GM19324 (cell line): ENCODE data around the gene UBE2H.
"Not testable (repeated sequence)": the region's sequence is repeated elsewhere in the genome, so short reads cannot be mapped to it uniquely, and the experiment has no call there.

ENCODE experiments used
- ATAC-seq: cut with Tn5 transposase; IDR thresholded peaks from one replicate; pipeline ENCODE4 v1.9.1; 2021; ENCODE audit warnings: mild to moderate bottlenecking, moderate library complexity; ENCODE audit not compliant: unreplicated experiment, low FRiP score

Gene UBE2H

DNA sequence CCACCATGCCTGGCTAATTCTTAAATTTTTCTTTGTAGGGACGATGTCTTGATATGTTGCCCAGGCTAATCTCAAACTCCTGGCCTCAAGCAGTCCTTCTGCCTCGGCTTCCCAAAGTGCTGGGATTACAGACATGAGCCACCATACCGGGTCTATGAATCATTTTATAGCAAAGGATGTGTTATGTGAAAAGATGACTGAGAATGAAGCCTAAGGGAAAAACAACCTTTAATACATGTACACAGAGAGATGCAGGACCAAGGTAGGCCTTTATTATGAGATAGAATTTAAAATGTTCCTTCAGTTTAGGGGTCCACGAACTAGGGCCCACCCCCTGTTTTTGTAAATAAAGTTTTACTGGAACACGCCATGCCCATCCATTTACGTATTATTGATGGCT is 41.0 kb downstream of the UBE2H start:
- ATAC-seq, result no peak

DNA sequence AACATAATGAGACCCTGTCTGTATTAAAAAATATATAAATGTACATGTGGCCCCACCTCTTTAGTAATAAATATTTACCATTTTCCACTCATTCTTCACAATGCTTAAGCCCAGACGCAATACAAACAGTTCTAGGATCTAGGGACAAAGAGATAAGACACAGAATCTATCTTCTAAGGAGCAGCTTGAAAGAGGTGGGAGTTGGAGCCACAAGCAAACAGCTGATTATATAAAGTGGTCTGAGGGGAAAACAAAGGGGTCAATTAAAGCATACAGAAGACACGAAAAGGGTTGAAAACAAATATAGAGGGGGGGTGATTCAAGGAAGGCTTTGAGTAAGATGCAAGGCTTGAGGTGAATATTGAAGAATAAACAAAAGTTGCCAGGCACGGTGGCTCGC is 43.1 kb downstream of the UBE2H start:
- no peak for ATAC-seq

DNA sequence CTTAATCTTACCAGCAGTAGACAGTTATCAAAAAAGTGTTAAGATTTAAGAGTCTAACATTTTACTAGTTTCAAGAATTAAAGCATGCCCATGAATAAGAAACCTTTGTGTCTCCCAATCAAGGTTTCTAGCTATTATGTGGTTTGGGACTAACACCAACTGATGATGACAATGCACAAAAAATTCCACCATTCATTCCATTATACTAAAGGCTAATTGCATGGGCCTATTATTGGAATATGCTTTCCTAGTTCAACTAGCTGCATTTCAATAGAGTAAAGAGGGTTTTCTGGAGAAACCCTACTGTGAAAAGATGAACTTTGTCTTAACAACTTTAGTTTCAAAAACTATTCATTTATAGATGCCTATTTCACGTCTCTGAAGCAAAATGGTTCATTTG is 44.6 kb downstream of the UBE2H start:
- ATAC-seq, result no peak

DNA sequence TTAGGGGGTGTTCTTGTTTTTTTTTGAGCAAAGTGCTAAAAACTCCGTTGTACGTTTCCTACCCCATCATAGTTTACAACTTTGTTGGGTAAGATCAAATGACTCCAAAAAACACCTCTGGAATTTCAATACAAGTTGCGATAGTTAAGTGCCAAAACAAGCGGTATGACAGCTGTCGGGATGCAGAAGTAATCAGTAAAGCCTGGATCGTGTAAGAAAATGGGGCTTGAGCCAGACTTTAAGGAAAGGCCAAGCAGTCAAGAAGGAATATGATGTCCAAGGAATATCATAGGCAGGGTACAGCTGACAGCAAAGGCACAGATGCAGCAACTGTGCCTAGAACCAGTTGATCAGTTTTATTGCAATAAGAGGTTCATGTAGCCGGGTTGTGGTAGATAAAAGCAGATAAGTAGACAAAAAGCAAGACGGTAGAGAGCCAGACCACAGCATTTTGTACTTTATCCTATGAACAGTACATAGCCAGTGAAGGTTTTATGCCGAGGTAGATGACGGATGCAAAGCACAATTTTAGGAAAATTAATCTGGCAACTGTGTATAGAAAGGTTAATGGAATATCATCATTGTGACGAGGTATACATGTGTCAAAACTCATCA is 45.5 kb downstream of the UBE2H start:
- no peak for ATAC-seq

DNA sequence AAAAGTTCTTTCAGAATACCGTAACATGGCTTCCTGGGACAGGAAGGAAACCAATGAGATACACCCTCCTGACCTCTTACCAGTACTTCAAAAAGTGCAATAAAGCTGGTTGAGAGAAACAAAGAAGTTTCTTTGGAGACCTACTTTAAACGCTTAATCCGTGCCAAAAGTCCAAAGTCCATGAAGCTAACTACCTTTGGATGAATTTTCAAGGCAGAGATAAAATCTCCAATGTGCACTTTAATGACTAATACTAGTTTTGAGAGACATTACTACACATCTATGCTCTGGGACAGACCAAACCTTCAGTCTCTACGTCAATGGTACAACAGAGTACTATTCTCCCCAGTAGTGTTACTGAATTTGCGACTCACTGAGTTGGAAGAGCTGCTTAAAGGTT is 46.1 kb downstream of the UBE2H start:
- no peak for ATAC-seq

DNA sequence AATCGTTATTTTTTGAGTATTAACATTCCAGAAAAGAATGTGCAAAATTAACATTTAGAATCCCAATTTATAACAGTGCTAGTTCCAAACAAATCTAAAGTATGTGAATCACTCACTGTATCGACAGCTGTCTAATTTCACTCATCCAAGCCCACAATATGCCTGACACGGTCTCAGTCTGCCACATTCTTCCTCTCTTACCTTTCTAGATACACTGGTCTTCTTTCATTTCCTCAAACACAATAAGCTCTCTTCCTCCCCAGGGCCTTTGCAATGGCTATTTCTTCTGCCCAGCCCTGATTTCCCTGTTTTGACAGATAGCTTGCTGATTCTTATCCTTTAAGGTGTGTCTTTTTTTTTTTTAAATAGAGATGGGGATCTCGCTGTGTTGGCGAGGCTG is 48.8 kb downstream of the UBE2H start:
- no peak for ATAC-seq

DNA sequence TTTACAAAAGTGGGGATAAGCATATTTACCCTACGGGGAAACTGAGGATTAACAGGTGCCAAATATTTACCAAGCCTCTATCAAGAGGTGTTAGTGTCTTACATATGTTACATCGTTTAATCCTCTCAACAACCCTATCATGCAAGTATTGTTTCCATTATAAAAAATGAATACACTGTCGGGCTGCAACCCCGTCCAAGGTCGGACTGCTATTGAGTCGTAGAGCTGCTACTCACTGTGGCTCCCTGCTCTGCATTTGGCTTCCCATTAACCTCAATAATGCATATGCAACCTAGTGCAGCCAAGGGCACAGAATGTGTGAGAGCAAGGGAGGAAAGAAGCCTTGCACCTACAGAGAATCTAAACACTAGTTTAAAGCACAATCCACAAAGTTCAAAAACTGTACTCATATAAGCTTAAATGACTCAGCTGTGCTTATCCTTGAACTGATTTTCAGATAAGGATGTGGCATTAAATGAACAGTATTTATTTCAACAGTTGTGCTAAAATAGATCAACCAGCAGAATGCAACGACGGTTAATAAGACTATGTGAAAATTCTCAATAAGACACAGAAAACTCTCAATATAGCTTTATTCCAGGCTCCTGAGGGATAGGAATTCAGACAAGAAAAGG is 49.9 kb downstream of the UBE2H start:
- no peak for ATAC-seq

DNA sequence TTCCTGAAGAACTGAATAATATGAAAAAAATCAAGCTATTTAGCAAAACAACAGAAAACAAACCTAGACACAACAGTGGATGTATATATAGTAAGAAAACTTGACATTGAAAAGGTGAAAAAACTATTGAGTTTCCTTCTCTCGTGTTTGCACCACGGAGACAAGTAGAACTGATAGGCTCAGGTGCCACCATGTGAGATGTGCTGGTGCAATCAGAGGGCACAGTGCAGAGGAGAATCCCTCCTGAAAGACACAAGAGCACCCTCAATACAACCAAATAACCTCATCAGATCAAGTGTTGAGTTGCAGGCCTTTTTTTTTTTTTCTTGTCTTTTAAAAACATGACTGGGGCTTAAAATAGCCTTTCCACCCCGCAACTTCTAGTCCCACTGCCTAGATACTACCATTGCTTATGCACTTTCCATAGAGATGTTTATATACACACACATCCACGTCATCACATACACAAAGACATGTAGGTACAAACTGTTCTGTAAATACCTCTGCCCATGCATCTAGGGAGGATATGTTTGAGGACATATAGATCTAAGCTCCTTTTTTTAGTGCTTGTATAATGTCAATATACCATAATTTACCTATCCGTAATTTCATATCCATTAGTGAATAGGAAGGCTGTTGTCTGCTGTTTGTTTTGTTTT is 54.1 kb downstream of the UBE2H start:
- ATAC-seq, result no peak

DNA sequence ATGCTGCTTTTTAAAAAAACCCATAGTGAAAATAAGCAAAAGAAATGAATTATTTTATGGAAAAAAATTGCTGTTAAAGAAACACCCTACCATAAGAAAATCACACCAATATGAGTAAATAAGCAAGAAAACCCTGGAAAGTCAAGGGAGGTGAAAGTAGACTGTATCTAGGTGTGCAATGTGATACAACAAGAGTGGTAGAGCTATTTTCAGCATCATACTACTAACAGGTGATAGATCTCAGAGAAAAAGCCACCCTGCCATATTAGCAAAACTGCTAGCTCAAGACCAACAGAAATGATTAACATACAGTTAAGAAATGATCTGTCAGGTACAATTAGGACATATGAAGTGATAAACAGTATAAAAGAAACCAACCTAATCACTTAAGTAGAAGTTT is 54.8 kb downstream of the UBE2H start:
- ATAC-seq, result no peak

DNA sequence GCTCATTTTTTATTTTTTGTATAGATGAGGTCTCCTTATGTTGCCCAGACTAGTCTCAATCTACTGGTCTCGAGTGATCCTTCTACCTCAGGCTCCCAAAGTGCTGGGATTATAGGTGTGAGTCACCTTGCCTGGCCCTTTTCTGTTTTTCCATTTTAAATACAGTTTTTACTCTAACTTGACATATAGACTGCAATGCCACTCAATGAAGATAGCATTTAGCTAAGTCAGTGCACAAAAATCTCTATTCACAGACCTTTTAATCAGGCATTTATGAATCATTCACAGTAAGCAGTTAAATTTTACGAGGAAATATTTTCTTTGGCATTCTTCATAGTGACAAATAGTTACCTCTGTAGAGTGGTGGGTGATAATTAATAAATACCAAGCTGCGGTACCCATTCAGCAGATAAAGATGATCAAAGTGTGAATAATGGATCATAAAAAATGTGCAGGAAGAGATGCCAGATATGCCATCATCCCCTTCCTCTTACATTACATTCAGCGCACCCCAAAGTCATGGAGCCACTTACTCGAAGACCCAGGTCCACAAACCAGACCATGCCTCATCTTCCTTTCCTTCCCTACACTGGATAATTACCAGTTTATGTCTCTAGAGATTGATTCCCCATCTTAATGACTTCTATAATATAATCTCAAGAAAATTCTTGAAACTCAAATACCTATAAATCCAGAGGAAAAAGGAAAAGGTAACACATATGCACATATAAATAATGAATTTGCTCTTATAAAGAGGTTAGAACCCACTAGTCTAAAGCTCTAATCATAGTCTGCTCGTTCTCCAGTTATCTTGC is 56.0 kb downstream of the UBE2H start:
- ATAC-seq, result no peak

DNA sequence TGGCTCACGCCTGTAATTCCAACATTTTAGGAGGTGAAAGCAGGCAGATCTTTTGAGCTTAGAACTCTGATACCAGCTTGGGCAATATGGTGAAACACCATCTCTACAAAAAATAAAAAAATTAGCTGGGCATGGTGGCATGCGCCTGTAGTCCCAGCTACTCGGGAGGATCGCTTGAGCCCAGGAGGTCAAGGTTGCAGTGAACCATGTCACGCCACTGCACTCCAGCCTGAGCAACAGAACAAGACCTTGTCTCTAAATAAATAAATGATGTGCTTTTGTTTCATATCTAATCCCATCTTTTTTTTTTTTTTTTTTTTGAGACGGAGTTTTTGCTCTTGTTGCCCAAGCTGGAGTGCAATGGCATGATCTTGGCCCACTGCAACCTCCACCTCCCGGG is 58.6 kb downstream of the UBE2H start:
- not testable (repeated sequence) for ATAC-seq

DNA sequence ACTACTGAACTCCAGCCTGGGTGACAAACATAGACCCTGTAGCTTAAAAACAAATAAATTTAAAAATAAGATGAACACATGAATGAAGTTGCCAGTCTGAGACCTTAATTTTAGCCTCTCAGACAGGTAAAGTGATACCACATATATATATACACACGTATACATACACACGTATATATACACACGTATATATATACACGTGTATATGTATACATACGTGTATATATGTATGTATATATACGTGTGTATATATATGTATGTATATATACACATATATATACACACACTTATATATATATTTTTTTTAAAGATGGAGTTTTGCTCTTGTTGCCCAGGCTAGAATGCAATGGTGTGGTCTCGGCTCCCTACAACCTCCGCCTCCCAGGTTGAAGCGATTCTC is 62.7 kb downstream of the UBE2H start:
- no peak for ATAC-seq

DNA sequence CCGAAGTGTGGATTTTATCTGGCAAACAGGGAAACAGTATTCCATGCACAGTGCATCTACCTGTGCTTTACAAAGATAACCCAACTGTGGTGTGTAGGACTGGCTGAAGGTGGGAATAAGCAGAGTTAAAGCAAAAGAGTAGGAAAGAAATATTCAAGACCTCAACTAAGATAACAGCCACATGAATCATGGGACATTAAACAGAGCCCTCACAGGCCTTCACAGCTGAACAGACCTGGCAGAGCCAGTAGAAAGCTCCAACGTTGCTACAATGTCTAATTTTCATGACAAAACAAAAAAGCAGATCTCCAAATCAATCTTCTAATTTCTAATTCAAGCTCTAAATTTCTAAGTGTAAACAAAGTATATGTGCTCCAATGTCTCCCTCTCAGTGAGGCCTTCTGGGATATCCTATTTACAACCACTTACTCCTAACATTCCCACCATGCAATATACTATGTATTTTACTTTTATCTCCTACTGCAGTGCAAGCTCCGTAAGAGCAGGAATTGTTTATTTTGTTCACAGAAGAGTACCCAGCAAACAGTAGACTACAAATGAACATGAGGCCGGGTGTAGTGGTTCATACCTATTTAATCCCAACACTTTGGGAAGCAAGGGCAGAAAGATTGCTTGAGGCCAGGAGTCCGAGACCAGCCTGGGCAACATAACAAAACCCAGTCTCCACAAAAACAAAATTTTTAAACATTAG is 63.5 kb downstream of the UBE2H start:
- no peak for ATAC-seq

DNA sequence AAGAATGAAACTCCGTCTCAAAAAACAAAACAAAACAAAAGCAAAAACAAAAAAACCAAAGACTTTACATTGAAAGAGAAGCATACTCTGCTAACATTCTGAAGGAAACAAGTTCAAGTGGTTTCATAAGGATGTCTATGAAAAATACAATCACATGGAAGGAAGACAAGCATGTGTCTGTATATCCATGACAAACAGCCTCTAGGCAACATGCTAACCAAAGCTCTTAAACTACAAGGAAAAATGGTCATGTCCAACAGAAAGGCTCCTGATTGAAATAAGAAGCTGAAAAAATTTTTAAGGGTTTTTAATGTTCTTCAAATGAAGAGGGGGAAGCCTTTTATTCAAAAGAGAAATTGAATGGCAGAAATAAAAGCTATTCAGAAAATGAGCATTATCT is 64.9 kb downstream of the UBE2H start:
- ATAC-seq, result no peak

DNA sequence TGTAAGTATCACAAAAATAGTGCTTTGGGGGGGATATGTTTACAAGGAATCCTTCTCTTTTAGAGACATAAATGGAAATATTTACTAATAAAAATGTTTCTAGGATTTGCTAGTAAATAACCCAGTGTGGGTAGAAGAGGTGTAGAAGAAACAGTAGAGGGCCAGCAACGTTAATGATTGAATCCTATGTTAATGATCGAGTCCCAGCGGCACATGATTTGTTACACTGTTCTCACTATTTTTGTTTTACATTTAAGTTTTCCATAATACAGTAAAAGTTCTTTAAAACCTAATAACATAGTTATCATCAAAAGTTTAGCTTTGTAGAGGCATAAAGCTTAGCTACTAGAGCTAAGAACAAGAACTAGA is 66.0 kb downstream of the UBE2H start:
- ATAC-seq, result no peak

DNA sequence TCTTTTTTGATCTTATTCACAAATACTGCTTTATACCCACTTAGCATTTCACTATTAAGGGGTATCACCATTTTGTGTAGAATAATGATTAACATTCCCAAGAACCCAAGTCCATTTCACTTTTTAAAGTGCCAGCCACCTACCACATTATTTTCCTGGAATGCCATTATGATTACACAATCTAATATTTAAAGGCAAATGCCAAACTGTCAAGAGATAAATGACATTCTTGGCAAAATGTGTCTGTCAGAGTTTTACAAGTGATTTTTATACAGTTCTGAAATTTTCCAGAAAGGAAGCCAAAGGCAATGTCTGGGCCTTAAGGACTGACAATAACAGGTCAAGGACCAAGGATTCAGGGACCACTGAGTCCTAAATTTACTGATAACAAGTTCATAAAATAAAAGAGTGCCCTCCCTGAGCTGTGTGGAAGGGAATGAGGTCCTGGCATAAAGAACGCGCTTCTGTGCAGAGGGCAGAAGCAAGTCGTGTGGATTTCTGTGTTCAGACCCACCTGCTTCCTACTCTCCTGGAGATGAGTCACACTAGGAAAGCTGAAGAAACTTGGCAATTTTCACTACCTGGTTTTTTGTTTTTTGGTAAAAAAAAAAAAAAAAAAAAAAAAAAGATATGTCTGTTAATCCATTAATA is 66.5 kb downstream of the UBE2H start:
- ATAC-seq, result no peak

DNA sequence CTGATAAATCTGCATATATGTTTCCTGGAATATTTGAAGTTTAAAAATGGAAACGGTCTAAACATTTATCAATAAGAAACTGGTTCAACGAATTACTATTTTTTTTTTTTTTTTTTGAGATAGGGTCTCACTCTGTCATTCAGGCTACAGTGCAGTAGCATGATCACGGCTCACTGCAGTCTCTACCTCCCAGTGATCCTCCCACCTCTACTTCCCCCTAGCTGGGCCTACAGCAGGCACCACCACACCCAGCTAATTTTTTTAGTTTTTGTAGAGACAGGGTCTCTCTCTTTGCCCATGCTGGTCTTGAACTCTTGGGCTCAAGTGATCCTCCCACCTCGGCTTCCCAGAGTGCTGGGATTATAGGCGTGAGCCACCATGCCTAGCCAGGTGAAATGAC is 68.3 kb downstream of the UBE2H start:
- no peak for ATAC-seq

DNA sequence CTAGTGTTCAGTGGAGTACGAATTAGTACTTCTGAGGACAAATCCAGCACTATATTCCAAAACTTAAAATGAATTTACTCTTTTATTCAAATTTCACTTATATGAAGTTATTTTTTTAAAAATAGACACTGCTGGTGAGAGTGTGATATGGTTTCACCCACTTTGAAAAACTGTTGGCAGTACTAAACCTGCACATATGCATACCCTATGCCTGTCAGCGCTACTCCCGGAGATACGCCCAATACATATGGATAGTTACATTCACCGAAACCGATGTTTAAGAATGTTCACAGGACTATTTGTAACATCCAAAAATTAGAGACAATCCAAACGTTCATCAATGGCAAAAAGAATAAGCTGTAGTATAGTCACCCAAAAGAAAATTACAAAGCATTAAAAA is 69.6 kb downstream of the UBE2H start:
- ATAC-seq, result no peak

DNA sequence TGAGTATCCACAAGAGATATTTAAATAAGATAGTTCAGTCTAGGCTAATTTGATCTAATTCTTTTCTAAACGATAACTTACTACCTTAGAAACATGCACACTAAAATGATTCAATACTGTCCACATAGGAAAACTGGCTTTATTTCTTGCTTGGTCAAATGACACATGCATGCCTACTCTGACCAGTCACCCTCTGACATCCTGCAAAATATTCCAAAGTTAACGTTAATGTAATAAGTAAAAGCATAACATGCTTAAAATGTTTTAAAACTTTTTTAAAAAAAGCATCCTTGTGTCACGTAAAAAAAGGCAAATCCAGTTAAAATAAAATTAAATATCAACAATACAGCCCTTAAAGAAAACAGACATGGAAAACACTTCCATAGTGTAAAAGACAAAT is 70.2 kb downstream of the UBE2H start:
- ATAC-seq, result no peak

DNA sequence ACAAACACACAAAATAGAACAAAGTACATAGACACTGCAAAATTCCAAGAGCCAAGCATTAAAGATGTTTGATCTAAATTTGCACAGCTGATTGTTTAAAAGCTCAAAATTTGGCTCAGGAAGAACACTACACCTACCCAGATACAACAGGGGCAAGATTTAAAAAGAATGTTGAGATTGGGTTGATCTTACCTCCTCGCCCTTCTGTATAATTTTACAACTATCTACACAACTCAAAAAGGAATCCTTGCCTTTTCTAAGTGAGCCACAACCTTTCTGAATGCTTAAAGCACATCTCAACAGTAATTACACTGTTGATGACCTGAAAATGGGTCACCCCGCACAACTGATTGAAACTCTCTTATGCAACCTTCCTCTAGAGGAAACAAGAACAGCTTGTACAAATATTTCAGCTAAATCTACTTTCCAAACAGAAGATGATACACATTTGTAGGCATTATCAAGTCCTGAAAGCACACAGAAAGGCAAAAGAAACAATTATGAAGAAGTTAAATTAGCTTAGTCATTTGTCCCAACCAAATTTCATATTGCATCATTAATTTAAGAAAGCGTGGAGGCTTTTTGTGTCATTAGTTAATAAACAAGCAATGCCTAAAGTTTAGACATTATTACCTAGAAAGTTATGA is 75.5 kb downstream of the UBE2H start:
- no peak for ATAC-seq
